Measurements from ENCODE around the gene TMEM132A.
"Not testable (repeated sequence)": the region's sequence is repeated elsewhere in the genome, so short reads cannot be mapped to it uniquely, and the experiment has no call there.

Gene TMEM132A

GRCh38 chr11:60905551-60906113 lies 18.6 kb upstream of the TMEM132A start:
- peak; percentile 87 for DNase-seq (ENCODE audit: low read depth)
- TF ChIP-seq, protein P1, sequence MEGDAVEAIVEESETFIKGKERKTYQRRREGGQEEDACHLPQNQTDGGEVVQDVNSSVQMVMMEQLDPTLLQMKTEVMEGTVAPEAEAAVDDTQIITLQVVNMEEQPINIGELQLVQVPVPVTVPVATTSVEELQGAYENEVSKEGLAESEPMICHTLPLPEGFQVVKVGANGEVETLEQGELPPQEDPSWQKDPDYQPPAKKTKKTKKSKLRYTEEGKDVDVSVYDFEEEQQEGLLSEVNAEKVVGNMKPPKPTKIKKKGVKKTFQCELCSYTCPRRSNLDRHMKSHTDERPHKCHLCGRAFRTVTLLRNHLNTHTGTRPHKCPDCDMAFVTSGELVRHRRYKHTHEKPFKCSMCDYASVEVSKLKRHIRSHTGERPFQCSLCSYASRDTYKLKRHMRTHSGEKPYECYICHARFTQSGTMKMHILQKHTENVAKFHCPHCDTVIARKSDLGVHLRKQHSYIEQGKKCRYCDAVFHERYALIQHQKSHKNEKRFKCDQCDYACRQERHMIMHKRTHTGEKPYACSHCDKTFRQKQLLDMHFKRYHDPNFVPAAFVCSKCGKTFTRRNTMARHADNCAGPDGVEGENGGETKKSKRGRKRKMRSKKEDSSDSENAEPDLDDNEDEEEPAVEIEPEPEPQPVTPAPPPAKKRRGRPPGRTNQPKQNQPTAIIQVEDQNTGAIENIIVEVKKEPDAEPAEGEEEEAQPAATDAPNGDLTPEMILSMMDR (IDR thresholded peaks at IDR 0.05; ENCODE audit: insufficient read depth, low read depth, low read length, missing control alignments), result no peak
- peak overlapping the region; percentile 96 for H3K4me3 ChIP-seq (ENCODE audit: low read length)

- DNase-seq (ENCODE audit: low read depth), result peak; percentile 96
- H3K4me3 ChIP-seq (ENCODE audit: low read length), result peak within 1 kb of the TSS; percentile 96
- TF ChIP-seq, protein P1 (IDR thresholded peaks at IDR 0.05; ENCODE audit: insufficient read depth, low read depth, low read length, missing control alignments), result no peak
Observed at GRCh38 chr11:60906132-60906972, 17.9 kb upstream of the TMEM132A start, which contains the start of gene PRPF19. PRPF19 (minus strand) TSS chr11:60906585; CDS start chr11:60906382, 203 bp downstream.

GRCh38 chr11:60908803-60909202 lies 15.5 kb upstream of the TMEM132A start:
- H3K4me3 ChIP-seq (ENCODE audit: low read length), result no peak overlapping the region
- no peak for DNase-seq (ENCODE audit: low read depth)
- TF ChIP-seq, protein P1 (IDR thresholded peaks at IDR 0.05; ENCODE audit: insufficient read depth, low read depth, low read length, missing control alignments), result no peak

DNA sequence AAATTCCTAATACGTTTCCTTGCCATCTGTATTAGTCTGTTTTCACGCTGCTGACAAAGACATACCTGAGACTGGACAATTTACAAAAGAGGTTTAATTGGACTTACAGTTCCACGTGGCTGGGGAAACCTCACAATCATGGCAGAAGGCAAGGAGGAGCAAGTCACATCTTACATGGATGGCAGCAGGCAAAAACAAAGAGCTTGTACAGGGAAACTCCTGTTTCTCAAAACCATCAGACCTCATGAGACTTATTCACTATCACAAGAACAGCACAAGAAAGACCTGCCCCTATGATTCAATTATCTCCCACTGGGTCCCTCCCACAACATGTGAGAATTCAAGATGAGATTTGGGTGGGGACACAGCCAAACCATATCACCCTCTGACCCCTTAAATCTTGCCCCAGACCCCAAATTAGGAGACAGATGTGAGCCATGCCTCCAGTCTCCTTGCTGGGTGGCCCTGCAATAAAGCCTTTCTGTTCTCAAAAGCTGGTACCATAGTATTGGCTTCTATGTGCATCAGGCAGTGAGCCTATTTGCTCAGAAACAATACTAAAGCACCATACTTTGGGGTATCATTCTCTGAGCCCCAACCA lies 14.5 kb upstream of the TMEM132A start:
- not testable (repeated sequence) for H3K4me3 ChIP-seq (ENCODE audit: low read length)

GRCh38 chr11:60910281-60910687 lies 14.0 kb upstream of the TMEM132A start:
- DNase-seq (ENCODE audit: low read depth), result no peak
- TF ChIP-seq, protein P1 (IDR thresholded peaks at IDR 0.05; ENCODE audit: insufficient read depth, low read depth, low read length, missing control alignments), result no peak

More for the DNA sequence above, 14.5 kb upstream of the TMEM132A start:
- not testable (repeated sequence) for DNase-seq (ENCODE audit: low read depth)

DNA sequence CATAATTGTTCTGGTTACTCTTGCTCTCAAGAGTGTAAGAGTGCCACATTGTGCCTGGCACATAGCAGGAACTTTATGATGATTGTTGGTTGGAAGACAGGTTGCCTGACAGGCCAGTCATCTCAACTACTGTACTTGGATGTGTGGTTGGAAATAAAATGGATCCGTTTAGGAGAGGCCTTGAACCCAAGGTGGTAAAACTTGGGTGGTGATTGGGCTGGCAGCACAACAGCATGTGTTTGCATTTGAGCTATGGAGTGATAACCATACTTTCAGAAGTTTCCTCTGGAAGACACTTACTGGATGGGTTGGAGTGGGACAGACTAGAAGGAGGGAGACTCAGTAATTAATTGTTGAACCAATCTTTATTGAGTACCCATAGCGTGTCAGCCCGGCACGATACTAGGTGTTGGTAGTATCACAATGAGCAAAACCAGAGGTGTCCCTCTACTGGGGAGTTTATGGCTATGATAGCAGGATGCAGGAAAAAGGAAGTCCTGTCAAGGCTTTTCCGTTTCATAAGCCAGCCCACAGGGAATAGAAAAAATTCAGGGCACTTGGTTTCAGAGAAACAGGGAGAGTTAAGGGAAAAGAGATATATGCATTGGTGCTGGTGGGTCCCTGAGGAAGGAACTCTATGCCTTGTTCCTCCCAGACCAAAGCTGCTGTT lies 13.4 kb upstream of the TMEM132A start:
- no peak overlapping the region for H3K4me3 ChIP-seq (ENCODE audit: low read length)
- TF ChIP-seq, protein P1 (IDR thresholded peaks at IDR 0.05; ENCODE audit: insufficient read depth, low read depth, low read length, missing control alignments), result no peak
- no peak for DNase-seq (ENCODE audit: low read depth)

More at GRCh38 chr11:60910281-60910687, 14.0 kb upstream of the TMEM132A start:
- no peak overlapping the region for H3K4me3 ChIP-seq (ENCODE audit: low read length)

Measured in epithelial cell of esophagus (primary cell).